C4-2B (cell line): ENCODE measurements around the gene LGR6.

Source experiments
- CTCF ChIP-seq: fragments of 450-650 bp; conservative IDR thresholded peaks from 2 replicates; pipeline ENCODE4 v1.5.1; 2017; ENCODE audit warnings: mild to moderate bottlenecking
- ZFX ChIP-seq: fragments of 450-650 bp; IDR thresholded peaks from 2 replicates; pipeline ENCODE4 v1.6.1; 2017

- TF ChIP-seq CTCF: no peak
- TF ChIP-seq ZFX: no peak
Observed at GRCh38 chr1:202320081-202320405, 126.4 kb downstream of the LGR6 start.
